IMR-90 (cell line): ENCODE results near the gene GALNT9. TPM values are rescaled to one million over a fixed set of nuclear protein-coding genes. Genes with fewer than 3 reads are reported as not detected.
A peak's percentile ranks its signal among the peaks of the same experiment; 100 is the strongest.

ENCODE experiments used
- ATAC-seq: fragments of 200-7000 bp; cut with Tn5 transposase; 2 replicates; pipeline ENCODE4 v1.9.1; 2020; ENCODE audit warnings: low read depth, mild to moderate bottlenecking, moderate library complexity
- BruUV-seq: library from RNA; stranded (reverse); fragments of 400-500 nt; replicated peaks from 2 replicates; lab custom pipeline; 2021; lab: Mats Ljungman, UMichigan
- CTCF ChIA-PET: fragments of 300-600 bp; formaldehyde crosslinking; extraction: SDS; loops from one replicate; lab custom pipeline; 2021; ENCODE audit warnings: antibody characterized with exemption; lab: Yijun Ruan, JAX
- POLR2A ChIA-PET: fragments of 300-600 bp; sonication (Branson Sonifier 250); formaldehyde crosslinking; loops from one replicate; lab custom pipeline; 2022; ENCODE audit warnings: antibody characterized with exemption; ENCODE audit not compliant: unreplicated experiment; lab: Charles Lee
- DNase-seq: peaks from one replicate; pipeline ENCODE4 v3.0.0; 2013
- H2AFZ ChIP-seq: replicated peaks from 2 replicates; pipeline ENCODE3; 2013; ENCODE audit warnings: low read length, mild to moderate bottlenecking; ENCODE audit not compliant: poor library complexity
- H2AK5ac ChIP-seq: 2 replicates; pipeline ENCODE4 v1.6.1; 2013; ENCODE audit warnings: low read depth, low read length, inconsistent platforms
- H2AK9ac ChIP-seq: replicated peaks from 2 replicates; pipeline ENCODE3; 2013; ENCODE audit warnings: mild to moderate bottlenecking, low read depth, low read length, moderate library complexity; ENCODE audit not compliant: poor library complexity
- H2BK120ac ChIP-seq: 2 replicates; pipeline ENCODE4 v1.6.1; 2013; ENCODE audit warnings: low read depth, low read length, inconsistent platforms
- H2BK15ac ChIP-seq: 3 replicates; pipeline ENCODE4 v1.6.1; 2013; ENCODE audit warnings: low read depth, low read length, inconsistent platforms
- H2BK20ac ChIP-seq: 2 replicates; pipeline ENCODE4 v1.6.1; 2013; ENCODE audit warnings: low read depth, mild to moderate bottlenecking, inconsistent platforms, low read length, moderate library complexity
- H2BK5ac ChIP-seq: 2 replicates; pipeline ENCODE4 v1.6.1; 2013; ENCODE audit warnings: mild to moderate bottlenecking, low read depth, low read length, inconsistent platforms; ENCODE audit not compliant: poor library complexity, severe bottlenecking
- H3K14ac ChIP-seq: replicated peaks from 2 replicates; pipeline ENCODE4 v1.6.1; 2013; ENCODE audit warnings: low read depth, low read length, inconsistent platforms
- H3K18ac ChIP-seq: 2 replicates; pipeline ENCODE4 v1.6.1; 2013; ENCODE audit warnings: low read depth, low read length, control low read depth
- H3K23ac ChIP-seq: 2 replicates; pipeline ENCODE4 v1.6.1; 2013; ENCODE audit warnings: low read depth, low read length, inconsistent platforms
- H3K27ac ChIP-seq: 2 replicates; pipeline ENCODE4 v1.5.1; 2013; ENCODE audit warnings: mild to moderate bottlenecking, control low read depth, low read length; ENCODE audit not compliant: insufficient read depth
- H3K27me3 ChIP-seq: 2 replicates; pipeline ENCODE4 v1.6.1; 2013; ENCODE audit warnings: low read length; ENCODE audit not compliant: control insufficient read depth, insufficient read depth
- H3K36me3 ChIP-seq: 2 replicates; pipeline ENCODE4 v1.6.1; 2013; ENCODE audit warnings: low read length, mixed read lengths; ENCODE audit not compliant: control insufficient read depth, insufficient read depth
- H3K4ac ChIP-seq: 2 replicates; pipeline ENCODE4 v1.6.1; 2013; ENCODE audit warnings: low read depth, low read length, inconsistent platforms
- H3K4me1 ChIP-seq: 2 replicates; pipeline ENCODE4 v1.6.1; 2013; ENCODE audit warnings: low read length, mixed read lengths; ENCODE audit not compliant: control insufficient read depth, insufficient read depth
- H3K4me2 ChIP-seq: 2 replicates; pipeline ENCODE4 v1.6.1; 2013; ENCODE audit warnings: low read depth, mild to moderate bottlenecking, control low read depth, low read length, moderate library complexity
- H3K4me3 ChIP-seq: 2 replicates; pipeline ENCODE4 v1.5.1; 2013; ENCODE audit warnings: low read depth, mild to moderate bottlenecking, control low read depth, low read length, moderate library complexity; ENCODE audit not compliant: insufficient read depth
- H3K56ac ChIP-seq: 2 replicates; pipeline ENCODE4 v1.6.1; 2013; ENCODE audit warnings: low read length, inconsistent platforms; ENCODE audit not compliant: insufficient read depth; ENCODE audit errors: extremely low read depth
- H3K79me1 ChIP-seq, 2 experiments: 2 replicates each; pipeline ENCODE4 v1.6.1; 2013; ENCODE audit warnings: low read length in 2 of 2, inconsistent platforms in 1 of 2, low read depth in 1 of 2
- H3K9ac ChIP-seq: 2 replicates; pipeline ENCODE4 v1.6.1; 2013; ENCODE audit warnings: low read depth, low read length, control low read depth
- H3K9me1 ChIP-seq: 2 replicates; pipeline ENCODE4 v1.6.1; 2013; ENCODE audit warnings: low read length, inconsistent platforms; ENCODE audit not compliant: insufficient read depth
- H3K9me3 ChIP-seq: 2 replicates; pipeline ENCODE4 v1.6.1; 2013; ENCODE audit warnings: low read length; ENCODE audit not compliant: control insufficient read depth, insufficient read depth
- H4K20me1 ChIP-seq: 2 replicates; pipeline ENCODE4 v1.6.1; 2013; ENCODE audit warnings: low read length, inconsistent platforms; ENCODE audit not compliant: insufficient read depth
- H4K5ac ChIP-seq: 2 replicates; pipeline ENCODE4 v1.6.1; 2013; ENCODE audit warnings: mild to moderate bottlenecking, low read depth, low read length, control low read depth
- H4K8ac ChIP-seq, 2 experiments: 2 replicates each; pipeline ENCODE4 v1.6.1; 2013; ENCODE audit warnings: low read depth in 2 of 2, low read length in 2 of 2, control low read depth in 1 of 2, inconsistent platforms in 1 of 2
- H4K91ac ChIP-seq: 2 replicates; pipeline ENCODE4 v1.6.1; 2013; ENCODE audit warnings: low read depth, low read length, inconsistent platforms; ENCODE audit not compliant: insufficient read depth
- BHLHE40 ChIP-seq: fragments of 150-350 bp; IDR thresholded peaks from 2 replicates; pipeline ENCODE4 v1.6.1; 2016; ENCODE audit warnings: mild to moderate bottlenecking, low read depth, low read length
- CEBPB ChIP-seq: IDR thresholded peaks from 2 replicates; pipeline ENCODE4 v1.6.1; 2012; ENCODE audit warnings: low read depth, low read length, improper control_type of control experiment
- CHD1 ChIP-seq: IDR thresholded peaks from 2 replicates; pipeline ENCODE4 v1.6.1; 2012; ENCODE audit warnings: low read depth, low read length, improper control_type of control experiment
- FOS ChIP-seq: fragments of 150-350 bp; IDR thresholded peaks from 2 replicates; pipeline ENCODE4 v1.6.1; 2016; ENCODE audit warnings: low read depth, low read length
- MAFK ChIP-seq: IDR thresholded peaks from 2 replicates; pipeline ENCODE4 v1.6.1; 2012; ENCODE audit warnings: low read depth, low read length, improper control_type of control experiment
- MAZ ChIP-seq: IDR thresholded peaks from 2 replicates; pipeline ENCODE4 v1.6.1; 2012; ENCODE audit warnings: low read depth, mild to moderate bottlenecking, low read length, improper control_type of control experiment, moderate library complexity, borderline replicate concordance
- MXI1 ChIP-seq: IDR thresholded peaks from 2 replicates; pipeline ENCODE4 v1.6.1; 2012; ENCODE audit warnings: low read depth, mild to moderate bottlenecking, low read length, moderate library complexity, borderline replicate concordance
- NFE2L2 ChIP-seq: fragments of 150-350 bp; IDR thresholded peaks from 2 replicates; pipeline ENCODE4 v1.6.1; 2016; ENCODE audit warnings: low read depth, mild to moderate bottlenecking, low read length
- POLR2A ChIP-seq: IDR thresholded peaks from 2 replicates; pipeline ENCODE4 v1.6.1; 2012; ENCODE audit warnings: mild to moderate bottlenecking, low read depth, low read length
- RAD21 ChIP-seq: IDR thresholded peaks from 2 replicates; pipeline ENCODE4 v1.6.1; 2012; ENCODE audit warnings: low read length, improper control_type of control experiment
- RCOR1 ChIP-seq: IDR thresholded peaks from 2 replicates; pipeline ENCODE4 v1.6.1; 2012; ENCODE audit warnings: mild to moderate bottlenecking, low read length, improper control_type of control experiment; ENCODE audit not compliant: insufficient replicate concordance
- RFX5 ChIP-seq: IDR thresholded peaks from 2 replicates; pipeline ENCODE4 v1.8.0; 2012; ENCODE audit warnings: low read depth, mild to moderate bottlenecking, low read length, moderate library complexity
- SMC3 ChIP-seq: fragments of 150-350 bp; IDR thresholded peaks from 2 replicates; pipeline ENCODE4 v1.6.1; 2016; ENCODE audit warnings: low read depth, mild to moderate bottlenecking, antibody characterized with exemption, low read length, moderate library complexity
- WGBS, 2 experiments: methylation state at CpG; one replicate each; pipeline versions ENCODE4 v1.1.5 to v1.1.7; 2013; ENCODE audit warnings: missing lambda C conversion rate in 2 of 2; ENCODE audit not compliant: insufficient read length in 1 of 2; ENCODE audit errors: extremely low coverage in 2 of 2; 5-methylcytosine and 5-hydroxymethylcytosine counted together
- dilution Hi-C: fragments of 300-500 bp; cut with HindIII; formaldehyde crosslinking; loops from one replicate; pipeline ENCODE4 v1.14.3; 2018; ENCODE audit warnings: low sequenced_read_pairs; ENCODE audit not compliant: unreplicated experiment
- in situ Hi-C: fragments of 300-500 bp; cut with MboI; formaldehyde crosslinking; loops from 3 replicates; pipeline ENCODE4 v1.14.3; 2019; ENCODE audit warnings: low sequenced_read_pairs, inconsistent platforms, mixed read lengths
- intact Hi-C: fragments of 100-400 bp; cut with micrococcal nuclease; formaldehyde crosslinking; loops from 2 replicates; pipeline ENCODE4 v1.10.0; 2022
- polyA plus RNA-seq, 3 experiments: library from polyadenylated mRNA; depleted of rRNA; stranded (reverse); fragments of >200 nt; gene quantifications; 2 replicates each; pipeline ENCODE4 v1.2.3, GENCODE V29; 2012; ENCODE audit warnings: low replicate concordance in 1 of 3
- total RNA-seq: library from RNA; depleted of rRNA; stranded (reverse); fragments of >200 nt; gene quantifications from 2 replicates; pipeline ENCODE4 v1.2.3, GENCODE V29; 2012
- TF ChIP-seq, protein P1 (sequence below): conservative IDR thresholded peaks from 2 replicates; pipeline ENCODE4 v1.5.1; 2012; ENCODE audit warnings: mild to moderate bottlenecking, low read depth, low read length, improper control_type of control experiment
- TF ChIP-seq, protein P2 (sequence below): fragments of 150-350 bp; IDR thresholded peaks from 2 replicates; pipeline ENCODE4 v1.6.1; 2017; ENCODE audit warnings: mild to moderate bottlenecking, antibody characterized with exemption, low read length, low read depth
- TF ChIP-seq, protein P3 (sequence below): fragments of 150-350 bp; IDR thresholded peaks from 2 replicates; pipeline ENCODE4 v1.6.1; 2016; ENCODE audit warnings: low read depth, mild to moderate bottlenecking, low read length, moderate library complexity, borderline replicate concordance

Gene GALNT9
- total and polyA plus RNA-seq, 2 of the 4 experiments (the other 2 are of a cell fraction), result under 0.01 to 0.12 TPM

DNA sequence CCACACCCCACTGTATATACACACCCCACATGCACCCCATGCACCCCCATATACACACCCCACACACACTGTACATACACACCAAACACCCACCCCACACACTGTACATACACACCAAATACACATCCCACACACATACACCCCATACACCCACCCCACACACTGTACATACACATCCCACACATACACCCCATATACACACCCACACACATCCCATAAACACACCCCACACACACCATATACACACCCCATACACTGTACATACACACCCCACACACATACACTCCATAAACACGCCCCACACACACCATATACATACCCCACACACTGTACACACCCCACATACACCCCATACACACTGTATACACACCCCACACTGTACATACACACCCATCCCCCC, 102.8 kb downstream of the GALNT9 start:
- CTCF ChIA-PET, result no interaction called here
- H2BK20ac ChIP-seq, result no peak overlapping the region
- in situ Hi-C loops, result no loop called here

More for the DNA sequence above, 102.8 kb downstream of the GALNT9 start:
- intact Hi-C loops (no loop called here), dilution Hi-C loops (no loop called here)
- Histone ChIP-seq H2BK5ac (peak overlapping the region; percentile 78), H2BK15ac (no peak overlapping the region), H3K79me1 (no peaks in the 10 kb centered on the region), H4K20me1 (no peaks in the 10 kb centered on the region), H4K5ac (no peak overlapping the region), H3K14ac (no peak overlapping the region), H4K91ac (no peak overlapping the region), H3K4ac (no peak overlapping the region), H3K23ac (no peak overlapping the region), H3K4me2 (no peak overlapping the region), H3K18ac (no peak overlapping the region), H3K36me3 (no peaks in the 10 kb centered on the region), H3K27me3 (peaks cover 5% of the 10 kb centered on the region; the same call in 1 of the 2 replicates), H3K9me1 (no peaks in the 10 kb centered on the region), H2BK120ac (no peak overlapping the region), H2AK5ac (no peak overlapping the region), H4K8ac (no peak overlapping the region), H3K4me1 (no peaks in the 10 kb centered on the region; the same call in 1 of the 2 replicates), H3K9me3 (peaks cover 4% of the 10 kb centered on the region; the same call in 1 of the 2 replicates), H3K56ac (no peak overlapping the region), H3K4me3 (no peak overlapping the region), H3K27ac (no peak overlapping the region), H3K9ac (no peak overlapping the region), H2AFZ (no peak overlapping the region), H2AK9ac (no peak overlapping the region)
- BruUV-seq, result no TSS peak
- POLR2A ChIA-PET, result no interaction called here
- no peak for ATAC-seq
- DNase-seq, result no peak
- TF ChIP-seq MXI1, result no peak
- no peak for TF ChIP-seq NFE2L2
- no peak for TF ChIP-seq FOS
- TF ChIP-seq RAD21, result no peak
- TF ChIP-seq BHLHE40, result no peak
- no peak for TF ChIP-seq RCOR1
- TF ChIP-seq MAZ, result no peak
- TF ChIP-seq, protein P1, sequence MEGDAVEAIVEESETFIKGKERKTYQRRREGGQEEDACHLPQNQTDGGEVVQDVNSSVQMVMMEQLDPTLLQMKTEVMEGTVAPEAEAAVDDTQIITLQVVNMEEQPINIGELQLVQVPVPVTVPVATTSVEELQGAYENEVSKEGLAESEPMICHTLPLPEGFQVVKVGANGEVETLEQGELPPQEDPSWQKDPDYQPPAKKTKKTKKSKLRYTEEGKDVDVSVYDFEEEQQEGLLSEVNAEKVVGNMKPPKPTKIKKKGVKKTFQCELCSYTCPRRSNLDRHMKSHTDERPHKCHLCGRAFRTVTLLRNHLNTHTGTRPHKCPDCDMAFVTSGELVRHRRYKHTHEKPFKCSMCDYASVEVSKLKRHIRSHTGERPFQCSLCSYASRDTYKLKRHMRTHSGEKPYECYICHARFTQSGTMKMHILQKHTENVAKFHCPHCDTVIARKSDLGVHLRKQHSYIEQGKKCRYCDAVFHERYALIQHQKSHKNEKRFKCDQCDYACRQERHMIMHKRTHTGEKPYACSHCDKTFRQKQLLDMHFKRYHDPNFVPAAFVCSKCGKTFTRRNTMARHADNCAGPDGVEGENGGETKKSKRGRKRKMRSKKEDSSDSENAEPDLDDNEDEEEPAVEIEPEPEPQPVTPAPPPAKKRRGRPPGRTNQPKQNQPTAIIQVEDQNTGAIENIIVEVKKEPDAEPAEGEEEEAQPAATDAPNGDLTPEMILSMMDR, result no peak
- TF ChIP-seq, protein P2, sequence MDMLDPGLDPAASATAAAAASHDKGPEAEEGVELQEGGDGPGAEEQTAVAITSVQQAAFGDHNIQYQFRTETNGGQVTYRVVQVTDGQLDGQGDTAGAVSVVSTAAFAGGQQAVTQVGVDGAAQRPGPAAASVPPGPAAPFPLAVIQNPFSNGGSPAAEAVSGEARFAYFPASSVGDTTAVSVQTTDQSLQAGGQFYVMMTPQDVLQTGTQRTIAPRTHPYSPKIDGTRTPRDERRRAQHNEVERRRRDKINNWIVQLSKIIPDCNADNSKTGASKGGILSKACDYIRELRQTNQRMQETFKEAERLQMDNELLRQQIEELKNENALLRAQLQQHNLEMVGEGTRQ, result no peak
- TF ChIP-seq SMC3, result no peak
- no peak for TF ChIP-seq RFX5
- no peak for TF ChIP-seq POLR2A
- TF ChIP-seq MAFK, result no peak
- TF ChIP-seq CHD1, result no peak
- TF ChIP-seq, protein P3, sequence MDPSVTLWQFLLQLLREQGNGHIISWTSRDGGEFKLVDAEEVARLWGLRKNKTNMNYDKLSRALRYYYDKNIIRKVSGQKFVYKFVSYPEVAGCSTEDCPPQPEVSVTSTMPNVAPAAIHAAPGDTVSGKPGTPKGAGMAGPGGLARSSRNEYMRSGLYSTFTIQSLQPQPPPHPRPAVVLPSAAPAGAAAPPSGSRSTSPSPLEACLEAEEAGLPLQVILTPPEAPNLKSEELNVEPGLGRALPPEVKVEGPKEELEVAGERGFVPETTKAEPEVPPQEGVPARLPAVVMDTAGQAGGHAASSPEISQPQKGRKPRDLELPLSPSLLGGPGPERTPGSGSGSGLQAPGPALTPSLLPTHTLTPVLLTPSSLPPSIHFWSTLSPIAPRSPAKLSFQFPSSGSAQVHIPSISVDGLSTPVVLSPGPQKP, result no peak
- no peak for TF ChIP-seq CEBPB
- WGBS, 2 experiments, result no CpG with 5 or more reads among the region's 1 CpG
